ENCODE data around the gene MAFG.
"Not testable (repeated sequence)": the region's sequence is repeated elsewhere in the genome, so short reads cannot be mapped to it uniquely, and the experiment has no call there.

Gene MAFG

GRCh38 chr17:81957691-81958432, 30.3 kb upstream of the MAFG start:
- no peak for DNase-seq

GRCh38 chr17:81956607-81957589, 29.4 kb upstream of the MAFG start:
- DNase-seq = no peak

GRCh38 chr17:81955756-81956544, 28.4 kb upstream of the MAFG start:
- no peak for DNase-seq

DNA sequence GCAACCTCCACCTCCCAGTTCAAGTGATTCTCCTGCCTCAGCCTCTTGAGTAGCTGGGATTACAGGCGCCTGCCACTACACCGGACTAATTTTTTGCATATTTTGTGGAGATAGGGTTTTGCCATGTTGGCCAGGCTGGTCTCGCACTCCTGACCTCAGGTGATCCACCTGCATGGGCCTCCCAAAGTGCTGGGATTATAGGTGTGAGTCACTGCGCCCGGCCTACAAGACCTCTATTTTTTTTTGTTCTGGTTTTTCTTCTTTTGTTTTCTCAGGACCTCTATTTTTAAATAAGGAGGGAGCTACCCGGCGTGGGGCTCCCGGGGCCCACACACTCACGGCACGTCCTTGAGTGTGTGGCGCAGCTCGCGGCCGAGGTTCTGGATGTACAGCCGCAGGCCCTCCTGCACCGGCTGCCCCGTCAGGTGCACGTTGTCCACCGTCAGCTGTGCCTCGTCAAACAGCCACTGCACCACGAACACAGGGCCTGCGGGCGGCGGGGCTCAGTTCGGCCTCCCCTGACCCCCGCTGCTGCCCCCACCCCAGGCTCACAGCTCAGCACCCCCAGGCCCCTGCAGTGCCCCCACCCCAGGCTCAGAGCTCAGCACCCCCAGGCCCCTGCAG, 27.6 kb upstream of the MAFG start:
- DNase-seq = no peak

GRCh38 chr17:81954131-81955057, 26.9 kb upstream of the MAFG start:
- no peak for DNase-seq

GRCh38 chr17:81953443-81953842, 25.9 kb upstream of the MAFG start:
- not testable (repeated sequence) for DNase-seq

DNA sequence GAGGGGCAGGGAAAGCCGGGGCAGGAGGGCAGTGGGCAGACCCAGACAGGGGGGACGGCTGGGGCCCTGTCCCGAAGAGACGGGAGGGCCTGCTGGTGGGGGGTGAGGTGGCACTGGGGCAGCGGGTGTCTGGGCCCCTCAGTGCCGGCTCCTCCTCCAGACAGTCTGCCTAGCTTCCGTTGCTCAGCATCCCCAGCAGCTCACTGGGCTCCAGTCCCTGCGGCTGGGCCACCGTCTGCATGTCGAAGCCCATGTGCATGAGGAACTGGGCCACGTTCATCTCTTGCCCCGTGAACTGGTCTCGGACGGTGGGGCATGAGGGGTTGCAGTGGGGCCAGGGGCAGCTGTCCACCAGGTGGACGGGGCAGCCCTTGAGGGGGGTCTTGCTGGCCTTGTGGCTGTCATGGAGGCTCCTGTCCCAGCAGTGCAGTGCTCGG, 25.3 kb upstream of the MAFG start:
- DNase-seq = no peak

GRCh38 chr17:81951785-81952684, 24.5 kb upstream of the MAFG start:
- no peak for DNase-seq

GRCh38 chr17:81950501-81950900, 23.0 kb upstream of the MAFG start:
- DNase-seq = no peak

- DNase-seq = no peak
These were observed 21.3 kb upstream of the MAFG start for GRCh38 chr17:81948635-81949378.

- no peak for DNase-seq
These were observed 19.7 kb upstream of the MAFG start, which contains the start of gene MYADML2 for GRCh38 chr17:81947189-81947588. MYADML2 (minus strand) TSS chr17:81947233; CDS start chr17:81941741, 5,492 bp downstream.

DNA sequence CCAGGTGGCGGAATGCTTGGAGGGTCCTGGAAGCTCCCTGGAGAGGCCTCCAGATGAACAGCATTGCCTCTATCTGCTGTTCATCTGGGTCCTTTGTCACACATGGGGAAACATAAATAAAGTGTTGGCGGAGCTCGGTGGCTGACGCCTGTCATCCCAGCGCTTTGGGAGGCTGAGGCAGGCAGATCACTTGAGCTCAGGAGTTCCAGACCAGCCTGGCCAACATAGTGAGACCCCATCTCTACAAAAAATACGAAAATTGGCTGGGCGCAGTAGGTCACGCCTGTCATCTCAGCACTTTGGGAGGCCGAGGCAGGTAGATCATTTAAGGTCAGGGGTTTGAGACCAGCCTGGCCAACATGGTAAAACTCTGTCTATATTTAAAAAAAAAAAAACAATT, 17.3 kb upstream of the MAFG start:
- DNase-seq = no peak

GRCh38 chr17:81942167-81942553, 14.6 kb upstream of the MAFG start:
- DNase-seq = no peak

DNA sequence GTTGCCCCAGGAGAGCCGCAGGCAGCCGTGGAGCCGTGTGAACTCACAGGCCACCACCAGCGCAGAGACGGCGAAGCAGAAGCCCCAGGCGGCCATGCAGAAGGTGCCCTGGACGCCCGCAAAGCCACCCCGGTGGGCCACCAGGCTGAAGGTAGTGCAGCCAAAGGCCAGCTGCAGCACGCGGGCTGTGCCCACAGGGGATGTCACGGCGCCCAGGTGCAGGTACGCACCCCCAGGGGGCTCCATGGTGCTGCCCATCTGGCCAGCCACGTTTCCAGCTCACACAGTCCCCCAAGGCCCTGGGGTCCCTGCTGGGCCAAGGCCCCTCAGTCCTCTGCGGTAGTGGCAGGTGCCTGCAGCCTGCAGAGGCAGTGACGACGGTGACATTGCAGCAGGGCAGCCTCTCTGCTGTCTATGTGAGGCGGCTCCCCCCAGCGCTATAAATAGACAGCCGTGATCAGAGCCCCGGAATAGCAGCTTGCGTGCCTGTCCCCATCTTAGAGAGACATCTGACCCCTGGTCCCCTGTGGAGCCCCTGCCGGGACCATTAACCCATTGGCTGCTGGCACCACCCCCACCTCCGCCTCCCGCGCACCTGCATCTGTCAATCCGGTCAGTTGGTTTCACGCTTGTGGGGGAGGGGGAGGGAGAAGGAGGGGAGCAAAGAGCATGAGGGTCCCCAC, 14.1 kb upstream of the MAFG start:
- no peak for DNase-seq

DNA sequence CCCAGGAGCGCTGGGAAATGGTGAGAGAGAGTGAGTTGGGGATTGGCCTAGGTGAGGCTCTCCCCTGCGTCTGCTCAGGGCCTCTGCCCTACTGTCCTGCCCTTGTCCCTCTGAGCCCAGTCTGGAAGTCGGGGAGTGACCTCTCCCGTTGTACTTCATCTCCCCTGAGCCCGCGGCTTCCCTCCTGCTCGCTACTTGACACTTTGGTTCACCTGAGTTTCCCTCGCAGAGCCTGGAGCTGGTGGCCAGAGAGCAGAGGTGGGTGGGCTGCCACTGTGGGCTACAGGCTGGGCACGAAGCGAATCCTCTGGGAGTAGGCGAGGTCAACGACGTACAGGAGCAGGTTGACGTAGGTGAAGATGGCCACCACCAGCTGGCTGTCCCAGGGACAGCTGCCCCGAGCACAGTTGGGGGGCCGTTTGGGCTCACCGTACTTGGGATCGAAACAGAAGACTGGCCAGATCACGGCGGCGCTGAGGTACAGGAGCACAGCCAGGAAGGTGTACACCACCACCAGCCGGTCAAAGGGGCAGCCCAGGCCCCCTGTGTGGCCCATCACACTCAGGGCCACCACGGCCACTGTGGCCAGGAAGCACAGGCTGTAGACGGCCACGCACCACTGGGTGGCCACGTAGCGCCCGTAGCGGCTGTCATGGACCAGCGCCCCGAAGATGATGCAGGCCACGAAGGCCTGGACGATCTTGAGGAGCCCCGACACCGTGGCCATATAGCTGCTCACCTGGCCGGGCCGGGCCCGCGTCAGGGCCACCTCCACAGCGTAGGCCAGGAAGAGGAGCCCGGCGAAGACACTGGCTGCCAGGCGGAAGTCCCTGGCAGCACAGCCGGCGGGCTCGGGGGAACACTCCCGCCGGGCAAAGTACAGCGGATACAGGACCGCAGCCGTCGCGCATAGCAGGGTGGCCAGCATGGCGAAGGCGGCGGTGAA, 13.3 kb upstream of the MAFG start:
- DNase-seq = no peak

GRCh38 chr17:81939881-81940385, 12.4 kb upstream of the MAFG start:
- no peak for DNase-seq

- DNase-seq = no peak
These were observed 11.7 kb upstream of the MAFG start for GRCh38 chr17:81939218-81939617.

GRCh38 chr17:81935709-81936084, 8.2 kb upstream of the MAFG start:
- DNase-seq = no peak
